ENCODE measurements around the gene DYNLT5.
"Not testable (repeated sequence)": the region's sequence is repeated elsewhere in the genome, so short reads cannot be mapped to it uniquely, and the experiment has no call there.

- TF ChIP-seq, protein P1, sequence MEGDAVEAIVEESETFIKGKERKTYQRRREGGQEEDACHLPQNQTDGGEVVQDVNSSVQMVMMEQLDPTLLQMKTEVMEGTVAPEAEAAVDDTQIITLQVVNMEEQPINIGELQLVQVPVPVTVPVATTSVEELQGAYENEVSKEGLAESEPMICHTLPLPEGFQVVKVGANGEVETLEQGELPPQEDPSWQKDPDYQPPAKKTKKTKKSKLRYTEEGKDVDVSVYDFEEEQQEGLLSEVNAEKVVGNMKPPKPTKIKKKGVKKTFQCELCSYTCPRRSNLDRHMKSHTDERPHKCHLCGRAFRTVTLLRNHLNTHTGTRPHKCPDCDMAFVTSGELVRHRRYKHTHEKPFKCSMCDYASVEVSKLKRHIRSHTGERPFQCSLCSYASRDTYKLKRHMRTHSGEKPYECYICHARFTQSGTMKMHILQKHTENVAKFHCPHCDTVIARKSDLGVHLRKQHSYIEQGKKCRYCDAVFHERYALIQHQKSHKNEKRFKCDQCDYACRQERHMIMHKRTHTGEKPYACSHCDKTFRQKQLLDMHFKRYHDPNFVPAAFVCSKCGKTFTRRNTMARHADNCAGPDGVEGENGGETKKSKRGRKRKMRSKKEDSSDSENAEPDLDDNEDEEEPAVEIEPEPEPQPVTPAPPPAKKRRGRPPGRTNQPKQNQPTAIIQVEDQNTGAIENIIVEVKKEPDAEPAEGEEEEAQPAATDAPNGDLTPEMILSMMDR (IDR thresholded peaks at IDR 0.05) = not testable (repeated sequence)
- TF ChIP-seq POLR2AphosphoS5 (IDR thresholded peaks at IDR 0.05) = not testable (repeated sequence)
Observed at GRCh38 chr1:66785800-66786199, 33.5 kb downstream of the DYNLT5 start.
